Measurements from ENCODE around the gene MPHOSPH10.

DNA sequence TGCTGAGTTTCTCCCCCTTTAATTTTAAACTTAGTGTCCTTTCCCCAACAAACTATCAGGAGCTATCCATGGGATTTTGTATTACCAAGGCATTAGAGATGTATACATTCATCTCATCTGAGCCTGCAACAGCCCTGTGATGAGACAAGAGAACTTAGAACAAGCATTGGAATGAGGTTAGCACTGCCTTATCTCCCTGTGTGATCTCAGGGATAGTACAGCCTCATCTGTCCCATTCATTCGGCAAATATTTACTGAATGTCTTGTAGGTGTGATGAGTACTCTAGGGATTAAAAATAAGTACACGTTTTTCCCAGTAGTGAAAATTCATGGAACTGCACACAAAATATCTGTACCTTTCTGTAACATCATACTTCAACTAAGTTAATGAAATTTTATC lies 50.9 kb downstream of the MPHOSPH10 start:
- TF ChIP-seq POLR2A (IDR thresholded peaks at IDR 0.05): no peak
- TF ChIP-seq, protein P1, sequence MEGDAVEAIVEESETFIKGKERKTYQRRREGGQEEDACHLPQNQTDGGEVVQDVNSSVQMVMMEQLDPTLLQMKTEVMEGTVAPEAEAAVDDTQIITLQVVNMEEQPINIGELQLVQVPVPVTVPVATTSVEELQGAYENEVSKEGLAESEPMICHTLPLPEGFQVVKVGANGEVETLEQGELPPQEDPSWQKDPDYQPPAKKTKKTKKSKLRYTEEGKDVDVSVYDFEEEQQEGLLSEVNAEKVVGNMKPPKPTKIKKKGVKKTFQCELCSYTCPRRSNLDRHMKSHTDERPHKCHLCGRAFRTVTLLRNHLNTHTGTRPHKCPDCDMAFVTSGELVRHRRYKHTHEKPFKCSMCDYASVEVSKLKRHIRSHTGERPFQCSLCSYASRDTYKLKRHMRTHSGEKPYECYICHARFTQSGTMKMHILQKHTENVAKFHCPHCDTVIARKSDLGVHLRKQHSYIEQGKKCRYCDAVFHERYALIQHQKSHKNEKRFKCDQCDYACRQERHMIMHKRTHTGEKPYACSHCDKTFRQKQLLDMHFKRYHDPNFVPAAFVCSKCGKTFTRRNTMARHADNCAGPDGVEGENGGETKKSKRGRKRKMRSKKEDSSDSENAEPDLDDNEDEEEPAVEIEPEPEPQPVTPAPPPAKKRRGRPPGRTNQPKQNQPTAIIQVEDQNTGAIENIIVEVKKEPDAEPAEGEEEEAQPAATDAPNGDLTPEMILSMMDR (IDR thresholded peaks at IDR 0.05): no peak
